Measurements from ENCODE around the gene GSTO1.

GSTO1 gene

DNA sequence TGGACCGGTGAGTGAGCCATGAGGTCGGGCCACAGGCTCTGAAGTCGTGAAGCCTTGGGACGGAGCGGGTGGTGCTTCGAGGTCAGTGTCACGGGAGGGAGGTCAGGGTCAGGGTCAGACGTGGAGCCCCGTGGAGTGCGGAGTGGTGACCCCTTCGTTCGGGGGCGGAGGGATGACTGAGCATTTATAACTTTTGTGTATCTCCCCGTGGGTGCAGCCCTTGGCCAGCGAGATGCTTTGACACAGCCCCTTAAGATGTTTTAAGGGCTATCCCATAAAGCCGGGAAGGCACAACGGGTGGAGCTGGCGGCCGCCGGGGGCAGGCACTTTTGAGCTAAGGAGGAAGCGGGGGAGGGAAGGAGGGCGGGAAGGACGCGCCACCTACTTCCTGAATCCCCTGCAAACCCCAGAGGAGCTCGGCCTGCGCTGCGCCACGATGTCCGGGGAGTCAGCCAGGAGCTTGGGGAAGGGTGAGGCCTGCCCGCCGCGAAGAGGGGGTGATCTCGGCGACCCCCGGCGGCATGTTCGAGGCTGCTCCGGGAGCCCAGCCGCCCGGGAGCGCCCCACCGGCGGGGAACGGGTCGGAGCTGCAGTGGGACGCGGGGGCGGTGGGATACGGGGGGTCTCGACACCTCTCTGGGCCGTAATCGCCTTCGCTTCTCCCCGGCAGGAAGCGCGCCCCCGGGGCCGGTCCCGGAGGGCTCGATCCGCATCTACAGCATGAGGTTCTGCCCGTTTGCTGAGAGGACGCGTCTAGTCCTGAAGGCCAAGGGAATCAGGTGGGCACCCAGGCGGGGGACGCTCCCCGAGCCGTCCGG is at the start of gene GSTO1:
Gene GSTO1 (plus strand): TSS at position 400 of the 818 bp plus-strand sequence. CDS start 37 bp downstream, at position 437.
- H3K27me3 Mint-ChIP-seq, result peaks cover 12% of the 10 kb centered on the region
- H3K4me1 Mint-ChIP-seq (ENCODE audit: low read depth), result peaks cover 58% of the 10 kb centered on the region
- H3K27ac Mint-ChIP-seq, result peak within 1 kb of the TSS; percentile 96
- H3K9me3 Mint-ChIP-seq, result no peaks in the 10 kb centered on the region
- H3K36me3 Mint-ChIP-seq (ENCODE audit: low read depth), result peaks cover 43% of the 10 kb centered on the region
- peak within 1 kb of the TSS; percentile 95 for H3K4me3 Mint-ChIP-seq

DNA sequence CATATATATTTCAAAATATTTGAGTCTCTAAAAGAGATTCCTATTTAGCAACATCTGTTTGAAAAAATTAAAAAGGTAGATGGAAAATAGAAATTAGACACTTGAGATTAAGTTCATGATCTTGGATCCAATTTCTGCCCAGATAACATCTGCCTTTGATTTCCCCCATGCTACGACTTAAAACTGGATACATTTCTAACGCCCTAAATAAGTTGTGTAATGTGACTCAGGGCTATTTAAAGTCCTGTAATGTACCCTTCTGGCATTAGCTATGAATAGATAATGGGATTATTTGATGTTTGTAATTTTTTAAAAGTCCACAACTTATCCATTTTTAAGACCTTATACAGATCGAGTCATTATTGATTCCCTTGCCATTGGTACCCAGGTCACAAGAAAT is 46.0 kb upstream of the GSTO1 start:
- Mint-ChIP-seq H3K9me3 (no peaks in the 10 kb centered on the region), H3K4me1 (ENCODE audit: low read depth) (no peaks in the 10 kb centered on the region), H3K4me3 (no peak overlapping the region), H3K27me3 (peaks cover 26% of the 10 kb centered on the region), H3K36me3 (ENCODE audit: low read depth) (no peaks in the 10 kb centered on the region), H3K27ac (no peak overlapping the region)

- no peaks in the 10 kb centered on the region for H3K4me1 Mint-ChIP-seq (ENCODE audit: low read depth)
- peaks cover 23% of the 10 kb centered on the region for H3K27me3 Mint-ChIP-seq
- no peak overlapping the region for H3K27ac Mint-ChIP-seq
- no peaks in the 10 kb centered on the region for H3K36me3 Mint-ChIP-seq (ENCODE audit: low read depth)
- H3K9me3 Mint-ChIP-seq, result no peaks in the 10 kb centered on the region
- no peak overlapping the region for H3K4me3 Mint-ChIP-seq
Measured at GRCh38 chr10:104209575-104210198, 45.0 kb upstream of the GSTO1 start.

DNA sequence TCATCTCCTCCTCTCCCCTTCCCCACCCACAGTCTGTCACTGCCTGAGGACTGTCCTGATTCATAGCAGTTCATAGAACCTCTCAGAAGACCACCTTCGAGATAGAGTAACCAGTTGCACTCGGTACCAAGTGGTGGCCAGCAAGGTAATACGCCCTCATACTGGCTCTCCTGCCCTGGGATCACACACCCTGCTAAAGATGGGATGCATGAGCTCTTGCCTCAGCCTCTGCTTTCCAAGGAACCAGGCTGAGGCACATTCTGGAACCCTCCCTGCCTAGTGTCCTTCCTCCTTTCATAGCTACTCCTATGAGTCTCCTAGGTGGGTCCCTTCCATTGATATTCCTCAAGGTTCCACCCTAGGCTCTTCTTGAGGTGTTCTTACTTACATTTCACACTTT is 38.1 kb upstream of the GSTO1 start:
- H3K9me3 Mint-ChIP-seq, result no peaks in the 10 kb centered on the region
- peaks cover 20% of the 10 kb centered on the region for H3K27me3 Mint-ChIP-seq
- H3K36me3 Mint-ChIP-seq (ENCODE audit: low read depth), result no peaks in the 10 kb centered on the region
- H3K4me1 Mint-ChIP-seq (ENCODE audit: low read depth), result no peaks in the 10 kb centered on the region
- H3K27ac Mint-ChIP-seq, result no peak overlapping the region
- no peak overlapping the region for H3K4me3 Mint-ChIP-seq

DNA sequence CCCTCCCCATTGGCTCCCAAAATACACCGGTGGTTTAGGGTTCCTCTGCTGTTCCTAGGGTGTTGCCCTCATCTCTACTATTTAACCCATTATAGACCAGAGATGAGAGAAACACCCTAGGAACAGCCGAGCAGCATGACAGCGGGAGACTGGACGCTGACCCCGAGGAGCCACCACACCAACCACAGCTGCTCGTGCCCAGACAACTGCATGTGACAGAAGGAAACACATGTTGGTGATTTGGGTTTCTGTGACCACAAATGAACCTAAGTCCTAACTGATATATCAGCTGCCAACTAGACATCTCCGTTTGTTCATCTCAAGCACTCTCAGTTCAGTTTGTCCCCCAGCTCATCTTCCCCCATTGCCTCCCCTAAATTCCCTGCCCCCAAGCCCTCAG is 35.9 kb upstream of the GSTO1 start:
- no peaks in the 10 kb centered on the region for H3K36me3 Mint-ChIP-seq (ENCODE audit: low read depth)
- no peak overlapping the region for H3K4me3 Mint-ChIP-seq
- H3K27me3 Mint-ChIP-seq, result peaks cover 19% of the 10 kb centered on the region

DNA sequence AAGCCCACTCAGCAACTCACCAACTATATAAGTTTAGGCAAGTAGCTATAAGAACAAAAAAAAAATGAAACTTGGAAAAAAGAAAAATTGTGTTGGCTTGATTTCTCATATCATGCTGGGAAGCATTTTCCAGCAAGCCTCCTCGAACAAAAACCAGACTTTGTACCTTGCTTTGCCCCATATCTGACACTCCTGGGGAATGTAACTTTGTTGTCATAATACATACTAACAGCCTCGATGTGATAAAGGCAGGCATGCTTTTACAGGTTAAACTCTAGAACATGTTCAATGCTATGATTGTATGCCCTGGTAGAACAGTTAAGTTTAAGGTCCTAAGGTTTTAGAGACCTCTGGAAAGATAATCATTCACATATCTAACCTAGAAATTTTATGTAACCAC is 34.2 kb upstream of the GSTO1 start:
- Mint-ChIP-seq H3K4me1 (ENCODE audit: low read depth) (no peaks in the 10 kb centered on the region), H3K36me3 (ENCODE audit: low read depth) (no peaks in the 10 kb centered on the region), H3K4me3 (no peak overlapping the region), H3K9me3 (no peaks in the 10 kb centered on the region), H3K27me3 (peaks cover 19% of the 10 kb centered on the region), H3K27ac (no peak overlapping the region)

More for the DNA sequence above, 35.9 kb upstream of the GSTO1 start:
- H3K9me3 Mint-ChIP-seq, result no peaks in the 10 kb centered on the region
- H3K4me1 Mint-ChIP-seq (ENCODE audit: low read depth), result no peaks in the 10 kb centered on the region
- H3K27ac Mint-ChIP-seq, result no peak overlapping the region

DNA sequence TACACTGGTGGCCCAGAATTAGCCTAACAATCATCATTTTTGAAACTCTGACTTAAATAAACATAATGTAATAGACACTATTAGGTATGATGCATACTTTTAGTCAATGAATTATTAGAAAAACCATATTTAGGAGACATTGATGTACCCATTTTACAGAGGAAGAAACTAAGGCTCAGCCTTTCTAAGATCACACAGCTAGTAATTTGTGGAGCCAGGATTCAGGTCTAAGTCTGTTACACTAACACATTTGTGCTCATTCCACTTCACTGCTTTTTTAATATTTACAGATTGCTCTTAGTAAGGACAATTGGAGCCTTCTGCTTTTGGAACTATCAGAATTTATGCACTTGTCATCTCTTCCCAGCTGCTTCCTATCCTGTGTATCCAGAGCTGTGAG is 31.4 kb upstream of the GSTO1 start:
- peaks cover 19% of the 10 kb centered on the region for H3K27me3 Mint-ChIP-seq
- H3K9me3 Mint-ChIP-seq, result no peaks in the 10 kb centered on the region
- H3K4me3 Mint-ChIP-seq, result no peak overlapping the region

DNA sequence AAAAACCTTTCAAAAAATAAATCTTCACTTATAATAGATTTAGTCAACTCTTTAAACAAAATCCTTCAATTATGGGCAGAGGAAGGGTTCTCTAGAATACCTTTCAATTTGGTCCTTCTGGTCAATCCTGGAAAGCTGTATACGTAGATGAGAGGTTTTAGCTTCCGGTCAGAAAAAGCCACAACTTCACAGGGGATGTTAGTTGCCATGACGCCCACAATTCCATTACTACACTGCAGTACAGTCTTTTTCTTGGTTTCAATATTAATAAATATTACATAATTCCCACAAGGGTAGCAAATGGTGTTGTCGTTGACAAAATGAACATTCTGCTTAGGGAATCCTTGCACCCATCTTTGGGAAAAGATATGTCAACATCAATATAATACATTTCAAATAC is 24.2 kb upstream of the GSTO1 start:
- peaks cover 14% of the 10 kb centered on the region for H3K9me3 Mint-ChIP-seq
- peaks cover 19% of the 10 kb centered on the region for H3K4me1 Mint-ChIP-seq (ENCODE audit: low read depth)
- no peak overlapping the region for H3K27ac Mint-ChIP-seq
- no peak overlapping the region for H3K4me3 Mint-ChIP-seq
- H3K36me3 Mint-ChIP-seq (ENCODE audit: low read depth), result no peaks in the 10 kb centered on the region
- peaks cover 15% of the 10 kb centered on the region for H3K27me3 Mint-ChIP-seq

More for the DNA sequence above, 31.4 kb upstream of the GSTO1 start:
- Mint-ChIP-seq H3K4me1 (ENCODE audit: low read depth) (no peaks in the 10 kb centered on the region), H3K27ac (no peak overlapping the region), H3K36me3 (ENCODE audit: low read depth) (no peaks in the 10 kb centered on the region)

DNA sequence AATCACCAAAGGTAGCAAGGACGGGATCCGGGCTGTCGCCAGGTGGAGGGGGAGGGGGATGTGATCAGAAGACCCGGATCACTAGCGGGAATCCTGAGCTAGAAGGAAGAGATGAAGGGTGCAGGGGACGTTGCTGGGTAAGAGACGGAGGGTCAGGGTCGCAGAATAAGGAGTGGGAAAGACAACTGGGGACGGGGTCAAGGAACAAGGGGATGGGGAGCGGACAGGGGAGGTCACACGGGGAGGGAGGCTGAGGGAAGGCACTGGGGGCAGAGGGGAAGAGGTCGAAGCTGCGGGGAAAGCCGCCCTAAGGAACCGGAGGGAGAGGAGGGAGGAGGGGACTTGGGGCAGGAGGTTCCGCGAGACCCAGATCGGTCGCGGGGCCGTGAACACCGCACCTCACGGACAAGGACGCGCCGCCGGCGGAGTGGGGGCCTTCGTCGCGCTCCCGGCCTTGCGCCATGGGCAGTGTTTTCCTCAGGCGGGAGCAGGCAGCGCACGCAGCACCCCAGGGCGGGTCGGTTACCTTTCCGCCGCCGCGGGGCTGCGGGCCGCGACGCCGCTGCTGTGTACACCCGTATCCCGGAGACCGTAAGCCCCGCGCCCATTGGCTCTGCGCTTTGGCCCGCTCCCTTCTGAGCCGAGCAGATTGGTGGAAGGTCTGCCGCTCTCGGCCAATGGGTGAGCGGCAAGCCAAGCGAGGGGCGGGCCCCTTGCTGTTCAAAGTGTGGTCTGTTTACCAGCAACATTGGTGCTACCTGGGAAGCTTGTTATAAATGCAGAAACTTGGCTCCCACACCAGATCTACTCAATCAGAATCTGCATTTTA is 22.7 kb upstream of the GSTO1 start, which contains the start of gene CFAP43:
Gene CFAP43 (minus strand): TSS at position 581 of the 829 bp plus-strand sequence. CDS start 118 bp downstream, at position 463.
- peaks cover 18% of the 10 kb centered on the region for H3K9me3 Mint-ChIP-seq
- peaks cover 19% of the 10 kb centered on the region for H3K4me1 Mint-ChIP-seq (ENCODE audit: low read depth)
- H3K27ac Mint-ChIP-seq, result peak within 1 kb of the TSS; percentile 67
- peak within 1 kb of the TSS; percentile 86 for H3K4me3 Mint-ChIP-seq
- peaks cover 28% of the 10 kb centered on the region for H3K27me3 Mint-ChIP-seq
- H3K36me3 Mint-ChIP-seq (ENCODE audit: low read depth), result no peaks in the 10 kb centered on the region

- H3K27ac Mint-ChIP-seq, result no peak overlapping the region
- peak overlapping the region; percentile 86 for H3K4me3 Mint-ChIP-seq
- peaks cover 34% of the 10 kb centered on the region for H3K27me3 Mint-ChIP-seq
- peaks cover 19% of the 10 kb centered on the region for H3K4me1 Mint-ChIP-seq (ENCODE audit: low read depth)
- no peaks in the 10 kb centered on the region for H3K36me3 Mint-ChIP-seq (ENCODE audit: low read depth)
- peaks cover 18% of the 10 kb centered on the region for H3K9me3 Mint-ChIP-seq
Measured at GRCh38 chr10:104232613-104233102, 22.0 kb upstream of the GSTO1 start.

GRCh38 chr10:104233817-104234216 is 20.9 kb upstream of the GSTO1 start:
- peaks cover 18% of the 10 kb centered on the region for H3K9me3 Mint-ChIP-seq
- no peaks in the 10 kb centered on the region for H3K36me3 Mint-ChIP-seq (ENCODE audit: low read depth)
- peaks cover 19% of the 10 kb centered on the region for H3K4me1 Mint-ChIP-seq (ENCODE audit: low read depth)
- H3K4me3 Mint-ChIP-seq, result peak overlapping the region; percentile 50
- H3K27ac Mint-ChIP-seq, result peak overlapping the region; percentile 56
- H3K27me3 Mint-ChIP-seq, result peaks cover 41% of the 10 kb centered on the region

GRCh38 chr10:104234934-104235333 is 19.8 kb upstream of the GSTO1 start:
- Mint-ChIP-seq H3K4me3 (no peak overlapping the region), H3K9me3 (peaks cover 18% of the 10 kb centered on the region), H3K27me3 (peaks cover 46% of the 10 kb centered on the region), H3K27ac (no peak overlapping the region), H3K36me3 (ENCODE audit: low read depth) (no peaks in the 10 kb centered on the region), H3K4me1 (ENCODE audit: low read depth) (peaks cover 19% of the 10 kb centered on the region)

- no peaks in the 10 kb centered on the region for H3K36me3 Mint-ChIP-seq (ENCODE audit: low read depth)
- peaks cover 49% of the 10 kb centered on the region for H3K27me3 Mint-ChIP-seq
- H3K4me1 Mint-ChIP-seq (ENCODE audit: low read depth), result peaks cover 19% of the 10 kb centered on the region
- peaks cover 18% of the 10 kb centered on the region for H3K9me3 Mint-ChIP-seq
- H3K27ac Mint-ChIP-seq, result no peak overlapping the region
- no peak overlapping the region for H3K4me3 Mint-ChIP-seq
Measured at GRCh38 chr10:104235801-104236200, 18.9 kb upstream of the GSTO1 start.

DNA sequence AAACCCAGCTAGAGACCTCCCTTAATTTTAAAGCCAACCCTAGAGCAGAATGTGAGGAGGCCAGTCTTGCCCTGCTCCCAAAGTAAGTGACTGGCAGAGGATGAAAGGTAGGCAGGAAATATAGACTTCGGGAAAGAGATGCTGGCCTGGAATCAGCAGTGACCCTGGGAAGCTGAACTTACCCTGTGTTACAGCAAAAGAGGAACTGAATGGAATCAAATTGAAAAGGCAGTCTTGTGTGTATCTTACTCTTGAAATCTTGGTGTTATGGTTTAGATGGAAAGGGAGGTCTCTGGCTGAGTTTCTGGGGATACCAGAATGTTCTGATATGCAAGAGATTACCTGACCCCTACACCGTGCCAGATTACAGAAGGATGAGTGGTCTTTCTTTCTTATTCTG is 14.6 kb upstream of the GSTO1 start:
- H3K4me1 Mint-ChIP-seq (ENCODE audit: low read depth), result no peaks in the 10 kb centered on the region
- no peaks in the 10 kb centered on the region for H3K36me3 Mint-ChIP-seq (ENCODE audit: low read depth)
- H3K4me3 Mint-ChIP-seq, result no peak overlapping the region
- H3K27me3 Mint-ChIP-seq, result peaks cover 43% of the 10 kb centered on the region
- peaks cover 8% of the 10 kb centered on the region for H3K9me3 Mint-ChIP-seq
- no peak overlapping the region for H3K27ac Mint-ChIP-seq
